H9 (cell line): ENCODE data around the gene ABR. TPM values are rescaled to one million over a fixed set of nuclear protein-coding genes. Genes with fewer than 3 reads are reported as not detected.

Experiments
- DNase-seq: peaks from one replicate; pipeline ENCODE4 v3.0.0-alpha.2; 2017
- H2AFZ ChIP-seq: one replicate; pipeline ENCODE4 v1.6.1; 2013; ENCODE audit warnings: mild to moderate bottlenecking, low read length, control low read depth, moderate library complexity
- H2AK5ac ChIP-seq: 2 replicates; pipeline ENCODE4 v1.6.1; 2013; ENCODE audit warnings: low read length, control low read depth, mixed read lengths; ENCODE audit not compliant: insufficient read length
- H2BK120ac ChIP-seq: one replicate; pipeline ENCODE4 v1.6.1; 2013; ENCODE audit warnings: low read depth, mild to moderate bottlenecking, low read length, control low read depth, inconsistent platforms; ENCODE audit not compliant: poor library complexity, severe bottlenecking
- H2BK12ac ChIP-seq: 2 replicates; pipeline ENCODE4 v1.6.1; 2013; ENCODE audit warnings: low read length, control low read depth, mixed read lengths, low read depth; ENCODE audit not compliant: insufficient read length
- H2BK15ac ChIP-seq: 2 replicates; pipeline ENCODE4 v1.6.1; 2013; ENCODE audit warnings: low read depth, low read length, control low read depth
- H2BK20ac ChIP-seq: one replicate; pipeline ENCODE4 v1.6.1; 2013; ENCODE audit warnings: low read depth, mild to moderate bottlenecking, low read length, control low read depth, inconsistent platforms; ENCODE audit not compliant: poor library complexity, severe bottlenecking
- H2BK5ac ChIP-seq: 2 replicates; pipeline ENCODE4 v1.6.1; 2013; ENCODE audit warnings: low read length, control low read depth, mixed read lengths; ENCODE audit not compliant: insufficient read length
- H3K14ac ChIP-seq: 2 replicates; pipeline ENCODE4 v1.6.1; 2013; ENCODE audit warnings: low read length, control low read depth; ENCODE audit not compliant: insufficient read depth
- H3K18ac ChIP-seq: 2 replicates; pipeline ENCODE4 v1.6.1; 2013; ENCODE audit warnings: low read depth, mild to moderate bottlenecking, mixed read lengths, low read length, control low read depth; ENCODE audit not compliant: insufficient read length
- H3K23ac ChIP-seq: 2 replicates; pipeline ENCODE4 v1.6.1; 2013; ENCODE audit warnings: low read length, control low read depth, mixed read lengths, low read depth; ENCODE audit not compliant: insufficient read length
- H3K23me2 ChIP-seq: 2 replicates; pipeline ENCODE4 v1.6.1; 2013; ENCODE audit warnings: low read depth, mild to moderate bottlenecking, mixed read lengths, low read length, control low read depth; ENCODE audit not compliant: insufficient read length, poor library complexity, severe bottlenecking
- H3K27ac ChIP-seq: 2 replicates; pipeline ENCODE4 v1.5.1; 2013; ENCODE audit warnings: low read length, control low read depth, mixed read lengths, low read depth; ENCODE audit not compliant: insufficient read length
- H3K27me3 ChIP-seq: 2 replicates; pipeline ENCODE4 v1.6.1; 2013; ENCODE audit warnings: low read length, control low read depth, inconsistent platforms; ENCODE audit not compliant: insufficient read depth
- H3K4ac ChIP-seq: 2 replicates; pipeline ENCODE4 v1.6.1; 2013; ENCODE audit warnings: low read depth, mild to moderate bottlenecking, control low read depth, inconsistent platforms, low read length, moderate library complexity
- H3K4me1 ChIP-seq: 2 replicates; pipeline ENCODE4 v1.6.1; 2013; ENCODE audit warnings: low read length, control low read depth, inconsistent platforms; ENCODE audit not compliant: insufficient read depth
- H3K4me2 ChIP-seq: 2 replicates; pipeline ENCODE4 v1.6.1; 2013; ENCODE audit warnings: low read length, control low read depth, mixed read lengths; ENCODE audit not compliant: insufficient read length, insufficient read depth
- H3K56ac ChIP-seq: 2 replicates; pipeline ENCODE4 v1.6.1; 2013; ENCODE audit warnings: low read depth, mild to moderate bottlenecking, mixed read lengths, low read length, control low read depth; ENCODE audit not compliant: insufficient read length
- H3K79me1 ChIP-seq: 2 replicates; pipeline ENCODE4 v1.6.1; 2013; ENCODE audit warnings: low read depth, mild to moderate bottlenecking, moderate library complexity, low read length, control low read depth, inconsistent platforms; ENCODE audit not compliant: insufficient read depth, poor library complexity, severe bottlenecking
- H3K79me2 ChIP-seq: 2 replicates; pipeline ENCODE4 v1.6.1; 2013; ENCODE audit warnings: low read length, control low read depth, inconsistent platforms; ENCODE audit not compliant: insufficient read depth
- H3K9ac ChIP-seq: 2 replicates; pipeline ENCODE4 v1.6.1; 2013; ENCODE audit warnings: low read length, control low read depth, mixed read lengths; ENCODE audit not compliant: insufficient read length; ENCODE audit errors: extremely low read depth
- H3K9me3 ChIP-seq: one replicate; pipeline ENCODE4 v1.6.1; 2013; ENCODE audit warnings: low read depth, low read length, inconsistent platforms; ENCODE audit not compliant: control insufficient read depth
- H3T11ph ChIP-seq: one replicate; pipeline ENCODE4 v1.6.1; 2013; ENCODE audit warnings: mild to moderate bottlenecking, low read length, control low read depth, inconsistent platforms
- H4K20me1 ChIP-seq: one replicate; pipeline ENCODE4 v1.6.1; 2013; ENCODE audit not compliant: control insufficient read depth, insufficient read length, insufficient read depth
- H4K5ac ChIP-seq: 2 replicates; pipeline ENCODE4 v1.6.1; 2013; ENCODE audit warnings: low read depth, mild to moderate bottlenecking, mixed read lengths, low read length, control low read depth; ENCODE audit not compliant: insufficient read length
- H4K8ac ChIP-seq: replicated peaks from 2 replicates; pipeline ENCODE4 v1.6.1; 2013; ENCODE audit warnings: low read length, control low read depth, mixed read lengths, low read depth; ENCODE audit not compliant: insufficient read length
- H4K91ac ChIP-seq: 2 replicates; pipeline ENCODE4 v1.6.1; 2013; ENCODE audit warnings: low read depth, mild to moderate bottlenecking, moderate library complexity, mixed read lengths, low read length, control low read depth; ENCODE audit not compliant: insufficient read length
- H3K27ac Mint-ChIP-seq, 3 experiments: 2 replicates in 2 of 3; 3 replicates in 1 of 3; pipeline ENCODE4 v1.8.0; 2020 to 2021; ENCODE audit warnings: mixed read lengths in 3 of 3, mild to moderate bottlenecking in 1 of 3, moderate library complexity in 1 of 3
- H3K27me3 Mint-ChIP-seq: 2 replicates; pipeline ENCODE4 v1.8.0; 2021; ENCODE audit warnings: low read depth, mild to moderate bottlenecking, moderate library complexity, mixed read lengths
- H3K36me3 Mint-ChIP-seq, 3 experiments: 2 replicates in 2 of 3; 3 replicates in 1 of 3; pipeline ENCODE4 v1.8.0; 2020 to 2021; ENCODE audit warnings: low read depth in 3 of 3, mixed read lengths in 3 of 3; ENCODE audit not compliant: insufficient read depth in 1 of 3
- H3K4me1 Mint-ChIP-seq, 2 experiments: 2 replicates each; pipeline ENCODE4 v1.8.0; 2020; ENCODE audit warnings: mixed read lengths in 2 of 2
- H3K4me3 Mint-ChIP-seq, 2 experiments: 2 replicates in 1 of 2; 3 replicates in 1 of 2; pipeline ENCODE4 v1.8.0; 2020 to 2021; ENCODE audit warnings: mild to moderate bottlenecking in 2 of 2, mixed read lengths in 2 of 2, moderate library complexity in 1 of 2
- H3K9me3 Mint-ChIP-seq, 2 experiments: 2 replicates in 1 of 2; 3 replicates in 1 of 2; pipeline ENCODE4 v1.8.0; 2020; ENCODE audit warnings: mild to moderate bottlenecking in 2 of 2, mixed read lengths in 2 of 2, moderate library complexity in 1 of 2
- WGBS: extraction: QIAGEN DNeasy Blood & Tissue Kit; methylation state at CpG from one replicate; pipeline ENCODE4 v1.1.7; 2013; ENCODE audit warnings: missing lambda C conversion rate, low lambda C conversion rate, mixed read lengths; ENCODE audit not compliant: insufficient read length; ENCODE audit errors: extremely low coverage; 5-methylcytosine and 5-hydroxymethylcytosine counted together
- total RNA-seq: library from RNA; stranded (reverse); gene quantifications from 2 replicates; pipeline ENCODE4 v1.2.1, GENCODE V29; 2021
- TF ChIP-seq, protein P1 (sequence below): fragments of 200-600 bp; sonication (generic); conservative IDR thresholded peaks from 3 replicates; pipeline ENCODE4 v1.8.0; 2021; ENCODE audit warnings: antibody characterized with exemption, mild to moderate bottlenecking

Gene ABR
- total RNA-seq, 1 experiment from 2014 or later, result 34.7 TPM

DNA sequence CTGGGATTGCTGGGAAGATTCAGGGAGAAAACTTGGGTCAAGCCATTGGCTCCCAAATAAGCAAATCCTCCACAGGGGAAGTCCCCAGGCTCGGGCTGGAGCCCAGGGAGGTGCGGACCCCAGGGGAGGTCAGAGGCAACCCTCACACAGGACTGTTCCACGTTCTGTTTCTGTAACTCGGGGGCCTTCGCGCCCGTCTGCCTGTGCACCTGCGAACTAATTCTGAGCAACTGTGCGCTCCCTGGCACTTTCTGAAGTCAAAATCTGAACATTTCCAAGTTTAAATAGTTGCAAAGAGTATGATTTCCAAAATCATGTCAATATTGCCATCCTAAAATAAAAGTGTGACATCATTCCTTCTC lies 166.1 kb downstream of the ABR start:
- no peaks in the 10 kb centered on the region for H4K20me1 ChIP-seq
- no peaks in the 10 kb centered on the region for H3K23me2 ChIP-seq
- no peak overlapping the region for H4K8ac ChIP-seq
- H2BK5ac ChIP-seq, result no peak overlapping the region
- no peak overlapping the region for H4K5ac ChIP-seq
- H3K4me1 Mint-ChIP-seq, result no peaks in the 10 kb centered on the region
- WGBS, result no CpG with 5 or more reads among the region's 9 CpGs
- H3K18ac ChIP-seq, result no peak overlapping the region
- H2BK20ac ChIP-seq, result no peak overlapping the region
- no peak overlapping the region for H3K56ac ChIP-seq
- no peak overlapping the region for H2BK120ac ChIP-seq
- H3K27ac Mint-ChIP-seq, result no peak overlapping the region
- no peak for DNase-seq
- no peak overlapping the region for H3T11ph ChIP-seq
- H3K9me3 Mint-ChIP-seq, result no peaks in the 10 kb centered on the region
- no peak overlapping the region for H3K23ac ChIP-seq
- no peaks in the 10 kb centered on the region for H3K36me3 Mint-ChIP-seq
- no peak overlapping the region for H3K27ac ChIP-seq
- no peak overlapping the region for H2BK15ac ChIP-seq
- no peak overlapping the region for H3K14ac ChIP-seq
- H3K9ac ChIP-seq, result no peak overlapping the region
- H3K79me2 ChIP-seq, result no peaks in the 10 kb centered on the region
- no peaks in the 10 kb centered on the region for H3K79me1 ChIP-seq
- no peak overlapping the region for H2AK5ac ChIP-seq
- no peak overlapping the region for H2BK12ac ChIP-seq
- TF ChIP-seq, protein P1, sequence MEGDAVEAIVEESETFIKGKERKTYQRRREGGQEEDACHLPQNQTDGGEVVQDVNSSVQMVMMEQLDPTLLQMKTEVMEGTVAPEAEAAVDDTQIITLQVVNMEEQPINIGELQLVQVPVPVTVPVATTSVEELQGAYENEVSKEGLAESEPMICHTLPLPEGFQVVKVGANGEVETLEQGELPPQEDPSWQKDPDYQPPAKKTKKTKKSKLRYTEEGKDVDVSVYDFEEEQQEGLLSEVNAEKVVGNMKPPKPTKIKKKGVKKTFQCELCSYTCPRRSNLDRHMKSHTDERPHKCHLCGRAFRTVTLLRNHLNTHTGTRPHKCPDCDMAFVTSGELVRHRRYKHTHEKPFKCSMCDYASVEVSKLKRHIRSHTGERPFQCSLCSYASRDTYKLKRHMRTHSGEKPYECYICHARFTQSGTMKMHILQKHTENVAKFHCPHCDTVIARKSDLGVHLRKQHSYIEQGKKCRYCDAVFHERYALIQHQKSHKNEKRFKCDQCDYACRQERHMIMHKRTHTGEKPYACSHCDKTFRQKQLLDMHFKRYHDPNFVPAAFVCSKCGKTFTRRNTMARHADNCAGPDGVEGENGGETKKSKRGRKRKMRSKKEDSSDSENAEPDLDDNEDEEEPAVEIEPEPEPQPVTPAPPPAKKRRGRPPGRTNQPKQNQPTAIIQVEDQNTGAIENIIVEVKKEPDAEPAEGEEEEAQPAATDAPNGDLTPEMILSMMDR, result no peak
- no peaks in the 10 kb centered on the region for H3K4me1 ChIP-seq
- H4K91ac ChIP-seq, result no peak overlapping the region
- H3K27me3 ChIP-seq, result no peaks in the 10 kb centered on the region
- no peak overlapping the region for H3K4me3 Mint-ChIP-seq
- H3K9me3 ChIP-seq, result no peaks in the 10 kb centered on the region
- H3K27me3 Mint-ChIP-seq, result 0 out of 2 replicates have a peak, but pooled peaks cover 2% of the 10 kb centered on the region
- no peak overlapping the region for H3K4ac ChIP-seq
- no peak overlapping the region for H2AFZ ChIP-seq
- H3K4me2 ChIP-seq, result no peak overlapping the region
